Fibroblast of the aortic adventitia (primary cell): ENCODE results near the gene ACACB. TPM values are rescaled to one million over a fixed set of nuclear protein-coding genes. Genes with fewer than 3 reads are reported as not detected.

ENCODE experiments used
- DNase-seq: peaks from one replicate; pipeline ENCODE4 v3.0.0-alpha.2; 2010; ENCODE audit warnings: low read depth
- H3K4me3 ChIP-seq: 2 replicates; pipeline ENCODE4 v1.5.1; 2011; ENCODE audit warnings: low read depth, mild to moderate bottlenecking, control low read depth, low read length, moderate library complexity
- CTCF ChIP-seq: IDR thresholded peaks from 2 replicates; pipeline ENCODE4 v1.5.1; 2011; ENCODE audit warnings: mild to moderate bottlenecking, low read length, control low read depth, inconsistent platforms; ENCODE audit not compliant: insufficient read depth
- total RNA-seq: library from RNA; depleted of rRNA; stranded (reverse); fragments of >200 nt; gene quantifications from 2 replicates; pipeline ENCODE4 v1.2.3, GENCODE V29; 2012; ENCODE audit warnings: low replicate concordance

Gene ACACB
- total RNA-seq, 1 donor = 14.7 TPM

DNA sequence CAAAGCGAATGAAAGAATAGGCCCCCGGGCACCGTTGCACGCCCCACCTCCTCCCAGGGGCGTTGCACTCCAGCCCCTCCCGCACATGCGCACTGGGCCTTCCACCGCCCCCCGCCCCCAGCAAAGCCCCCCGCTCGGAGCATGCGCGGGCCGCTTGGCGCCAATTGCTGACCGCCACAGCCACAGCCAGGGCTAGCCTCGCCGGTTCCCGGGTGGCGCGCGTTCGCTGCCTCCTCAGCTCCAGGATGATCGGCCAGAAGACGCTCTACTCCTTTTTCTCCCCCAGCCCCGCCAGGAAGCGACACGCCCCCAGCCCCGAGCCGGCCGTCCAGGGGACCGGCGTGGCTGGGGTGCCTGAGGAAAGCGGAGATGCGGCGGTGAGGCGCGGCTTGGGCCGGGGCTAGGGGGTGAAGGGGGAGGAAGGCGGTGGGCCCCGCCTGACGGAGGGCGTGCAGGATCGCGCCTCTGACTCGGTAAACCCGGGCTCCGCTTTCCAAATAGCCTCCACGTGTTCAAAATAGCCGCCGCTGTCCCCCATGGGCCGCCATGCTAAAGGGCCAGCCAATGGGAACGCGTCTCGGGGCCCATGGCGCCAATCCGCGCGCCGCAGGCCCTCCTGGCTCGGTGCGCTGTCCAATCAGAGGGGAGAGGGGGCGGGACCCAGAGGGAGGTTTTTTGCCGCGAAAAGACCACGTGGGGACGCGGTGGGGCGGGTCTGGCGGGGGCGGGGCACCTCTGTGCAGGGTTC, 18.8 kb upstream of the ACACB start, which contains the start of gene UNG:
TSS of gene UNG (plus strand) at position 163 of the 748 bp plus-strand sequence. CDS start at position 246, 83 bp downstream.
- peak within 1 kb of the TSS; percentile 81 for H3K4me3 ChIP-seq
- peak; percentile 93 for DNase-seq
- TF ChIP-seq CTCF = no peak

- peak; percentile 72 for DNase-seq
- TF ChIP-seq CTCF = no peak
- peak overlapping the region; percentile 81 for H3K4me3 ChIP-seq
Measured at GRCh38 chr12:109098183-109098604, 18.2 kb upstream of the ACACB start.

- TF ChIP-seq CTCF = no peak
- DNase-seq = peak; percentile 27
- peak overlapping the region; percentile 81 for H3K4me3 ChIP-seq
Measured at GRCh38 chr12:109098651-109099050, 17.7 kb upstream of the ACACB start.

DNA sequence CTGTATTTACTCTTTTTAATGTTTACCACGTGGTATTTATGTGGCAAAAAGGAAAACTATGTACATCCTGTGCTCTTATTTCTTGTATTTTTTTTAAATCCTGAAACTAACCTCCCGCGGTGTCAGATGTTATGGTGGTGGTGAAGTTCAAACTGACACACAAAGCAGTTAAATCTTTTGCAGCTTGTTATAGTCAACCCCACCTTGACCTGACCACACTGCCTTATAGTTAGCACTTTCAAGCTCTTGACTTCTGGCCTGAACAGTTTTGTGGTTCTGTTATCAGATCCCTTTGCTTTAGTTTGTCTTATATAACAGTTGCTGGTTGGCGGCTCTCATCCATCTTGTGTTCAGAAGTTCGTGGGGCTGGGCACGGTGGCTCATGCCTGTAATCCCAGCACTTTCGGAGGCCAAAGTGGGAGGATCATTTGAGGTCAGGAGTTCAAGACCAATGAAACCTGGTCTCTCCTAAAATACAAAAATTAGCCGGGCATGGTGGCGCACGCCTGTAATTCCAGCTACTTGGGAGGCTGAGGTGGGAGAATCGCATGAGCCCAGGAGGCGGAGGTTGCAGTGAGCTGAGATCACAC, 16.9 kb upstream of the ACACB start:
- DNase-seq = no peak
- TF ChIP-seq CTCF = no peak
- peak overlapping the region; percentile 81 for H3K4me3 ChIP-seq

GRCh38 chr12:109100741-109101140, 15.6 kb upstream of the ACACB start:
- H3K4me3 ChIP-seq = no peak overlapping the region
- no peak for TF ChIP-seq CTCF
- DNase-seq = no peak

DNA sequence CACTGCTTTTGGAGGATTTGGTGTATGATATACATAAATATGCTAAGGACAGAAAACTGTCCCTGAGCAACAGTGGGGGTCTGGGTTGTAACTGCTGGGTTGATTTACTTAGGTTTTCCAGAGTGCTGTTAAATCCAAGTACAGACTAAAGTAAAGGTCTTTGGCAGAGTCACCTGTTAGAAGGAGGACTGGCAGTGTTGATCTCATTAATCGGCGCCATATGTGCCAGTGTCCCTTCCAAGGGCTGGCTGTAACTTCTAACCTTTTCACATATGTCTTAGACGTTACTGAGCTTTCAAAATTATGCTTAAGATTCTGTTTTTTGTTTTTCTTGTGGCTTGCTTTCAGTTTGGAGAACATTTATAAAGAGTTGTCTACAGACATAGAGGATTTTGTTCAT, 13.9 kb upstream of the ACACB start:
- no peak for DNase-seq
- TF ChIP-seq CTCF = no peak
- H3K4me3 ChIP-seq = no peak overlapping the region
